GM18873 (cell line): ENCODE data around the gene CRHR2.
"Not testable (repeated sequence)": the region's sequence is repeated elsewhere in the genome, so short reads cannot be mapped to it uniquely, and the experiment has no call there.

Experiments used
- ATAC-seq: cut with Tn5 transposase; IDR thresholded peaks from one replicate; pipeline ENCODE4 v1.9.1; 2021; ENCODE audit warnings: mild to moderate bottlenecking, moderate library complexity, moderate number of reproducible peaks; ENCODE audit not compliant: unreplicated experiment, low FRiP score

CRHR2 gene

GRCh38 chr7:30656006-30656957 lies 26.0 kb downstream of the CRHR2 start:
- ATAC-seq, result no peak

GRCh38 chr7:30655096-30655970 lies 26.9 kb downstream of the CRHR2 start:
- ATAC-seq, result no peak

- ATAC-seq, result no peak
Observed at GRCh38 chr7:30654296-30655090, 27.8 kb downstream of the CRHR2 start.

- no peak for ATAC-seq
Observed at GRCh38 chr7:30652698-30653641, 29.3 kb downstream of the CRHR2 start.

- no peak for ATAC-seq
Observed at GRCh38 chr7:30652132-30652531, 30.1 kb downstream of the CRHR2 start.

GRCh38 chr7:30650421-30650808 lies 31.8 kb downstream of the CRHR2 start:
- no peak for ATAC-seq

GRCh38 chr7:30649717-30650420 lies 32.4 kb downstream of the CRHR2 start:
- ATAC-seq, result no peak

- ATAC-seq, result no peak
Observed at GRCh38 chr7:30648744-30649540, 33.3 kb downstream of the CRHR2 start.

- no peak for ATAC-seq
Observed at GRCh38 chr7:30647589-30648364, 34.5 kb downstream of the CRHR2 start.

- no peak for ATAC-seq
Observed at GRCh38 chr7:30646154-30646553, 36.1 kb downstream of the CRHR2 start.

GRCh38 chr7:30645661-30646060 lies 36.6 kb downstream of the CRHR2 start:
- ATAC-seq, result no peak

- ATAC-seq, result no peak
Observed at GRCh38 chr7:30644286-30644955, 37.8 kb downstream of the CRHR2 start.

- ATAC-seq, result no peak
Observed at GRCh38 chr7:30642789-30643188, 39.5 kb downstream of the CRHR2 start.

GRCh38 chr7:30642322-30642721 lies 39.9 kb downstream of the CRHR2 start:
- ATAC-seq, result not testable (repeated sequence)

GRCh38 chr7:30635798-30636197 lies 46.5 kb downstream of the CRHR2 start:
- ATAC-seq, result no peak

GRCh38 chr7:30634634-30635201 lies 47.5 kb downstream of the CRHR2 start:
- ATAC-seq, result no peak
